Tibial nerve (tissue), 3 donors: Measurements from ENCODE around the gene KLHL42.

Experiments used
- CTCF ChIP-seq, 5 experiments: fragments of 200-600 bp in 3 of 5; fragments of 450-650 bp in 2 of 5; sonication (generic) in 3 of 5; IDR thresholded peaks; one replicate each; pipeline ENCODE4 v1.5.1; 2016 to 2019; ENCODE audit warnings: antibody characterized with exemption in 5 of 5, mild to moderate bottlenecking in 3 of 5, moderate library complexity in 2 of 5
- POLR2A ChIP-seq, 2 donors: fragments of 450-650 bp; IDR thresholded peaks; one replicate each; pipeline ENCODE4 v1.6.1; 2017; ENCODE audit warnings: antibody characterized with exemption in 2 of 2, mild to moderate bottlenecking in 2 of 2, moderate library complexity in 2 of 2

GRCh38 chr12:27782481-27782880 lies 2.4 kb downstream of the KLHL42 start:
- TF ChIP-seq CTCF (IDR thresholded peaks at IDR 0.05) (no peak), POLR2A (IDR thresholded peaks at IDR 0.05) (no peak)
